Upper lobe of left lung (tissue), 4 donors: ENCODE results near the gene NEURL2.

Source experiments
- EP300 ChIP-seq, 4 donors: sonication (generic); formaldehyde crosslinking; IDR thresholded peaks; one replicate each; pipeline ENCODE4 v1.5.1; 2017; ENCODE audit warnings: antibody characterized with exemption in 4 of 4, control low read depth in 2 of 4
- POLR2A ChIP-seq, 4 donors: fragments of 450-650 bp; IDR thresholded peaks; one replicate each; pipeline ENCODE4 v1.5.1; 2016 to 2017; ENCODE audit warnings: antibody characterized with exemption in 4 of 4, mild to moderate bottlenecking in 2 of 4
- POLR2AphosphoS5 ChIP-seq, 2 donors: sonication (generic); formaldehyde crosslinking; IDR thresholded peaks; one replicate each; pipeline ENCODE4 v1.5.1; 2017; ENCODE audit warnings: antibody characterized with exemption in 2 of 2
- TF ChIP-seq, protein P1 (sequence below), 6 experiments: fragments of 450-650 bp in 4 of 6; fragments of 200-600 bp in 2 of 6; sonication (generic) in 2 of 6; IDR thresholded peaks; one replicate each; pipeline ENCODE4 v1.5.1; 2016 to 2019; ENCODE audit warnings: antibody characterized with exemption in 6 of 6

DNA sequence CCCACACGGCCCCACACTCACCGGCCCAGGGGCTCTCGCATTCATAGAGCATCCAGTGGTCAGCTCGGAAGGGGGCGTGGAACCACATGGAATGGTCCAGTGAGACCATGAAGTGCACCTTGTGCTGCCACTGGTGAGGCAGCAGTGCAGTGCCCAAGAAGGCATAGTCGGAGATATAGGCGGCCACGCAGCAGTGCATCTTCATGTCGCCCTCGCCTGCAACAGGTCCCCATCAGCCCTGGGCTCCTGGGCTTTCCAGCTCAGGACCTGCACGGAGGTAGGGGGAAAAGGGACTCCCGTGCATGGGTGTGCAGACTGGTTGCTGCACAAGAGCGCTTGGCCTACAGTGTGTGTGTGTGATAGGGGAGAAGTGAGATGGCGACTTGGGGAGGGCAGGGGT, 47.5 kb downstream of the NEURL2 start:
- TF ChIP-seq, protein P1, sequence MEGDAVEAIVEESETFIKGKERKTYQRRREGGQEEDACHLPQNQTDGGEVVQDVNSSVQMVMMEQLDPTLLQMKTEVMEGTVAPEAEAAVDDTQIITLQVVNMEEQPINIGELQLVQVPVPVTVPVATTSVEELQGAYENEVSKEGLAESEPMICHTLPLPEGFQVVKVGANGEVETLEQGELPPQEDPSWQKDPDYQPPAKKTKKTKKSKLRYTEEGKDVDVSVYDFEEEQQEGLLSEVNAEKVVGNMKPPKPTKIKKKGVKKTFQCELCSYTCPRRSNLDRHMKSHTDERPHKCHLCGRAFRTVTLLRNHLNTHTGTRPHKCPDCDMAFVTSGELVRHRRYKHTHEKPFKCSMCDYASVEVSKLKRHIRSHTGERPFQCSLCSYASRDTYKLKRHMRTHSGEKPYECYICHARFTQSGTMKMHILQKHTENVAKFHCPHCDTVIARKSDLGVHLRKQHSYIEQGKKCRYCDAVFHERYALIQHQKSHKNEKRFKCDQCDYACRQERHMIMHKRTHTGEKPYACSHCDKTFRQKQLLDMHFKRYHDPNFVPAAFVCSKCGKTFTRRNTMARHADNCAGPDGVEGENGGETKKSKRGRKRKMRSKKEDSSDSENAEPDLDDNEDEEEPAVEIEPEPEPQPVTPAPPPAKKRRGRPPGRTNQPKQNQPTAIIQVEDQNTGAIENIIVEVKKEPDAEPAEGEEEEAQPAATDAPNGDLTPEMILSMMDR (IDR thresholded peaks at IDR 0.05) = no peak
- TF ChIP-seq POLR2A (IDR thresholded peaks at IDR 0.05) (no peak), POLR2AphosphoS5 (IDR thresholded peaks at IDR 0.05) (no peak), EP300 (IDR thresholded peaks at IDR 0.05) (no peak)
